SH-SY5Y (cell line): ENCODE results near the gene RAB3C.

Experiments used
- GATA2 ChIP-seq: IDR thresholded peaks from 2 replicates; pipeline ENCODE4 v1.6.1; 2011; ENCODE audit warnings: mild to moderate bottlenecking, low read depth, low read length
- GATA3 ChIP-seq: IDR thresholded peaks from 2 replicates; pipeline ENCODE4 v1.6.1; 2011; ENCODE audit warnings: low read depth, mild to moderate bottlenecking, low read length, moderate library complexity

- TF ChIP-seq GATA2 (no peak), GATA3 (no peak)
Measured at GRCh38 chr5:58565033-58565432, 17.8 kb upstream of the RAB3C start.
